CD4-positive, alpha-beta T cell treated with Interleukin-4 for 1 hour (primary cell): ENCODE measurements around the gene MIEN1.
"Not testable (repeated sequence)": the region's sequence is repeated elsewhere in the genome, so short reads cannot be mapped to it uniquely, and the experiment has no call there.

Experiments used
- DNase-seq, 2 donors: peaks; one replicate each; pipeline ENCODE4 v3.0.0-alpha.2; 2020 to 2022

Gene MIEN1

GRCh38 chr17:39739885-39740356 lies 9.6 kb upstream of the MIEN1 start:
- no peak for DNase-seq

GRCh38 chr17:39738983-39739884 lies 8.9 kb upstream of the MIEN1 start:
- DNase-seq, result no peak

DNA sequence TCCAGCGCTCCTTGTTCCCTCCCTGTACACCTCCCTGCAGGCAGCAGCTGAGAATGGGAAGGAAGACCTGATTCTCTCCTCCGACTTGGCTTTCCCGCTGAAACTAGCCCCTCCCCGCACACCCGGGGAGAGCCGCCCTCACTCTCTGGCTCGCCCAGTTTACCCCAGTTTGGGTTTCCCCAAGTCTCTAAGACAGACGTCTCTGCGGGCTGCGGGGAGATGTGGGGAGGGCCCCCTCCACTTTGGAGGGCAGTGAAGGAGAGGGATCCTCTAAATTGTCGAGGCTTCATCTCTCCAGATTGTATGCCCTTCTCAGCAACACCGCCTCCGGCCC lies 8.2 kb upstream of the MIEN1 start:
- peak; percentile 53 to 57 for DNase-seq

- no peak for DNase-seq
These were observed 7.6 kb upstream of the MIEN1 start, which contains the start of gene GRB7 for GRCh38 chr17:39737760-39738567. Gene GRB7, plus strand, starts transcription at chr17:39737938. Its CDS starts 4,364 bp downstream, at chr17:39742302.

- no peak for DNase-seq
These were observed 7.0 kb upstream of the MIEN1 start for GRCh38 chr17:39737206-39737759.

DNA sequence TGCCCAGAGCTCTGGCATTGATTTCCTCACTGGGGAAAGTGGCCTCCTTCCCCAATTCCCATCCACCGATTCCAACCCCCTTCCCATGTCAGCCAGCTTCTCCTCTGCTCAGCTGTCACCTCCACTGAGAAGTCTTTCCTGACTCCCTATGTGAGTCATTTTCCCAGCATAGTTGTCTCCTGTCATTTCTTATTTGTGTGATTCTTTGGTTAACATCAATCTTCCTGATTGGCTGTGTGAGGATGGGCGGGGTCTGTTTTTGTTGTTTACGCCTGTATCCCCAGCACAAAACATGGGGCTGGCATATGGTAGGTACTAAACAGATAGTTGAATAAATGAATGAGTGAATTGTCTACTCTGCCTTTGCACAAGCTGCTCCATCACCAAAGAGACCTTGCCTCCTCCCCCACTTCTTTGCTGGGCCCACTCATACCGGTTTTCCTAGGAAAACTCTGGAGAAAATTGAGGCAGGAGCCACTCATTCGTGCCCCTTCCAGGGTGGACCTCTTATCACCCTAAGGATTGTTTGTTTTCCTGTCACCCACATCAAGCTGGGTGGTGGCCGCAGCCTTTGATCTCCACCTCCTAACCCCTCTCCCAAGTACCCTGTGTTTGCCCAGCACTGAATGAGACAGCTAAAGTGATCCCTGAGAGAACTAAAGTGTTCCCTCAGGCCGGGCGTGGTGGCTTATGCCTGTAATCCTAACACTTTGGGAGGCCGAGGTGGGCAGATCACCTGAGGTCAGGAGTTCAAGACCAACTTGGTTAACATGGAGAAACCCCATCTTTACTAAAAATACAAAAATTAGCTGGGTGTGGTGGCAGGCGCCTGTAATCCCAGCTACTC lies 6.2 kb upstream of the MIEN1 start:
- no peak for DNase-seq

- DNase-seq, result no peak
These were observed 5.5 kb upstream of the MIEN1 start for GRCh38 chr17:39735882-39736281.

- no peak for DNase-seq
These were observed 2.3 kb upstream of the MIEN1 start for GRCh38 chr17:39732586-39732985.

DNA sequence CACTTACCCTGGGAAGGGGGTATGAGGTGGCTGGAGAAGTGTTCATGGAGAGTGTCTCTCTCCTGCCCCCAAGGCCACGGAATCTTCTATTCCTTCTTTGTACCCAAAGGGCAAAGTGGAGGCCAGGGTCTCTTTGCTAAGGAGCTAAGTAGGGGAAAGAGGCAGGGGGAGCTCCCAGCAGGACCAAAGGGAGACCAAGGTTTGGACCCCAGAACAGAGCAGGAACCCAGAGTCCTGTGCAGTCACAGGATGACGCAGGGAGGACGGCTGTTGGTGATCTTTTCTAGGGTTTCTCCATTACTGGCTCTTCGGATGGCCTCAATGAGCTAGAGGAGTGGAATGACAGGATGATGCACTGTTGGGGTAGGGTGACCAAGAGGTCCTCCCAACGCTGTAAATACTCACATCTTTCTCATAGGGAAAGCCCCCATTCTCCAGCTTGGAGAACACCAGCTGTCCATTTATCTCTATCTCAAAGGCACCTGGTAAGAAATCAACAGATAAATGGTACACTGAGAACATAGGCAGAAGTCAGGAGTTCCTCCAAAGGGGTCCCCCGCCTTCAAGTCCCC lies 966 bp downstream of the MIEN1 start:
- DNase-seq, result no peak

GRCh38 chr17:39727556-39727955 lies 2.8 kb downstream of the MIEN1 start:
- no peak for DNase-seq

- DNase-seq, result no peak
These were observed 3.7 kb downstream of the MIEN1 start for GRCh38 chr17:39726617-39727016.

GRCh38 chr17:39725923-39726322 lies 4.4 kb downstream of the MIEN1 start:
- not testable (repeated sequence) for DNase-seq

GRCh38 chr17:39724731-39725130 lies 5.6 kb downstream of the MIEN1 start:
- DNase-seq, result no peak

DNA sequence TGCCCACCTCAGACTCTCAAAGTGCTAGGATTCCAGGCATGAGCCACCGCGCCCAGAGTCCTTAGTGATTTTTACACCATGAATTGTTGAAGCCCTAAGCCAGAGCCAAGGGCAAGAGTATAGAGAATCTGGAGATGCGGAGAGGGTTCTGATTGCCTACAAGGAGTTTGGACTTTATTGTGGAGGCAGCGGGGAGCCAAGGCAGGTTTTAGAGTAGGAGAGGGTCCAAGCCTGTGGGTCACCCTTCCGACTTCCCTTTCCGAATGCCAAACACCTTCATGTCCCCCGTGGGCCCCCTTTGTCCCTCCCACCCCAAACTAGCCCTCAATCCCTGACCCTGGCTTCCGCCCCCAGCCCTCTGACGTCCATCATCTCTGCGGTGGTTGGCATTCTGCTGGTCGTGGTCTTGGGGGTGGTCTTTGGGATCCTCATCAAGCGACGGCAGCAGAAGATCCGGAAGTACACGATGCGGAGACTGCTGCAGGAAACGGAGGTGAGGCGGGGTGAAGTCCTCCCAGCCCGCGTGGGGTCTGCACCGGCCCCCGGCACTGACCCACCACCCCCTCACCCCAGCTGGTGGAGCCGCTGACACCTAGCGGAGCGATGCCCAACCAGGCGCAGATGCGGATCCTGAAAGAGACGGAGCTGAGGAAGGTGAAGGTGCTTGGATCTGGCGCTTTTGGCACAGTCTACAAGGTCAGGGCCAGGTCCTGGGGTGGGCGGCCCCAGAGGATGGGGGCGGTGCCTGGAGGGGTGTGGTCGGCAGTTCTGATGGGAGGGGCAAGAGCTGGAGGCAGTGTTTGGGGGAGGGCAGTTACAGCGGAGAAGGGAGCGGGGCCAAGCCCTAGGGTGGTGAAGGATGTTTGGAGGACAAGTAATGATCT lies 7.1 kb downstream of the MIEN1 start:
- DNase-seq, result no peak

- DNase-seq, result no peak
These were observed 8.2 kb downstream of the MIEN1 start for GRCh38 chr17:39722104-39722503.

- no peak for DNase-seq
These were observed 10.6 kb downstream of the MIEN1 start for GRCh38 chr17:39719563-39720355.

- no peak for DNase-seq
These were observed 12.7 kb downstream of the MIEN1 start for GRCh38 chr17:39717660-39718059.

DNA sequence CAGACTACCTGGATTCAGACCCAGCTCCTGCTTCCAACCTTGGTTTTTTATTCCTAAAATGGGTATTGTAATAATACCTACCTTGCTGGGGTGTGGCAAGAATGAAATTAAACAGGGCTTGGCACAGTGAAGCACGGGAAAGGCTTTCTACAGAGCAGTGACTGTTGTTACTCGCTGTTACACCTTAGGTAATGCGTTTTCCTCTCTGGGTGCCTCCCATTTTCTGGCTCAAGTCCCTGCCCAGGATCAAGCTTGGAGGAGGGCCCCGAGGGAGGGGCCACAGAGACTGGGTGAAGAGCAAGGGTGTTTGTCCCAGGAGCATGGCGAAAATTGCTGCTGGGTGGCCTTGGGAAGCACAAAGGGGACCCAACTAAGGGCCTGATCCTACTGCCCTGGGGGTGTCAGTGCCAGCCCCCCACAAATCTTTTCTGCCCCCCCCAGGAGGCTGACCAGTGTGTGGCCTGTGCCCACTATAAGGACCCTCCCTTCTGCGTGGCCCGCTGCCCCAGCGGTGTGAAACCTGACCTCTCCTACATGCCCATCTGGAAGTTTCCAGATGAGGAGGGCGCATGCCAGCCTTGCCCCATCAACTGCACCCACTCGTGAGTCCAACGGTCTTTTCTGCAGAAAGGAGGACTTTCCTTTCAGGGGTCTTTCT lies 13.3 kb downstream of the MIEN1 start:
- DNase-seq, result no peak

DNA sequence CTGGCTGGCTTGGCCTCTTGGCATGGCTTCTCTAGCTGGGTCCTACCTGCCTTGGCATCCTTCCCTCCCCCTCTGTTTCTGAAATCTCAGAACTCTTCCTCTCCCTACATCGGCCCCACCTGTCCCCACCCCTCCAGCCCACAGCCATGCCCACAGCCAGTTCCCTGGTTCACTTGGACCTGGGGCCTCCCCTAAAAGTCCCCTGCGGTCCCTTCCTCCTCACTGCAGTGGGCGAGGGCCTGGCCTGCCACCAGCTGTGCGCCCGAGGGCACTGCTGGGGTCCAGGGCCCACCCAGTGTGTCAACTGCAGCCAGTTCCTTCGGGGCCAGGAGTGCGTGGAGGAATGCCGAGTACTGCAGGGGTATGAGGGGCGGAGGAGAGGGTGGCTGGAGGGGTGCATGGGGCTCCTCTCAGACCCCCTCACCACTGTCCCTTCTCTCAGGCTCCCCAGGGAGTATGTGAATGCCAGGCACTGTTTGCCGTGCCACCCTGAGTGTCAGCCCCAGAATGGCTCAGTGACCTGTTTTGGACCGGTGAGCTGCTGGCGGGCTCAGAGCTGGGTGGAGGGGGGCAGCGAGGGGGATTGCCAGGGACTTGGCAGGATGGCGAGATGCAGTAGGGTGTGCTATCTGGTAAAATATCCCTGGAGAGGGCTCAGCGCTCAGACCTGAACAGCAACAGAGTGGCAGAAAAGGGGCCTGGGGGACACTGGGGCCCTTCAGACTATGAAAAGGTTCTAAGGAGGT lies 14.1 kb downstream of the MIEN1 start:
- no peak for DNase-seq
